GM21786 (cell line): Measurements from ENCODE around the gene ADH4.
"Not testable (repeated sequence)": the region's sequence is repeated elsewhere in the genome, so short reads cannot be mapped to it uniquely, and the experiment has no call there.

Source experiments
- ATAC-seq: cut with Tn5 transposase; IDR thresholded peaks from one replicate; pipeline ENCODE4 v1.9.1; 2021; ENCODE audit not compliant: unreplicated experiment

Gene ADH4

DNA sequence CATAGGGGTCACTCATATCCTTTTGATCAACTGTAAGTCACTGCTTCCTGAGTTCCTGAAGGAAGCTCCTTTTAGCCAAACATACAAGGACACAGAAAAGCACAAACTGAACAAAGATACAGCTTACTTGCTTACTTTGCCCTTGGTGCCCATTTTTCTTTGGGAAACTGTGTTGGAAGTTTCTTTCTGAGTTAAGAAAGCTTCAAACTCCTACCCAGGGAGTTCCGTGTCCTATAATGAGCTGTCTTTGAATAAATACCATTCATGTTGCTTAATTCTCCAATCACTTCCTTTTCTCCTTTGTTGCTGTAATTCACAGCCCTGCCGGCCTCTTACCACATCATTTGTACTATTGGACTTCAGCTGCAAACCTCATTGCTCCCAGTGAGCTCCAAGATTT lies at the start of gene ADH4:
ADH4 (minus strand) TSS at position 228 of the 400 bp plus-strand sequence; CDS start at position 153, 75 bp downstream.
- ATAC-seq = no peak

DNA sequence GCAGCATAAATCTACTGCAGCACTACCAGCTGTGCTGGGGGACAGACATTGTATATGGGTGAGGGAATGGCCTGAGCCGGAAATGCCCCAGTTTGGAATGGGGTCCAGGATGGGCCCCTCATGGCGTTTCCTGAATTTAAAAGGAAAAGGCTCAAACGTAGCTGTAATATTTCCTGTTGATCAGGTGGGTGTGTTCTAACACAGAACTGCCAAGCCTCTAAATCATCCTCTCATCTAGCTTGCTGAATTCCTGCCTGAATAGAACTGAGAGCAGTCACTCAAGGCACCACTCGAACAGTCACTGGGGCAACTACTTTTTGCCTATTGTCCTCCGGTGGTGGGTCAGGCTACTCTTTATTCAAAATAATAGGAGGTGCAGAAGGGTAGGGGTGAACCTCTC lies 46.2 kb upstream of the ADH4 start:
- no peak for ATAC-seq

DNA sequence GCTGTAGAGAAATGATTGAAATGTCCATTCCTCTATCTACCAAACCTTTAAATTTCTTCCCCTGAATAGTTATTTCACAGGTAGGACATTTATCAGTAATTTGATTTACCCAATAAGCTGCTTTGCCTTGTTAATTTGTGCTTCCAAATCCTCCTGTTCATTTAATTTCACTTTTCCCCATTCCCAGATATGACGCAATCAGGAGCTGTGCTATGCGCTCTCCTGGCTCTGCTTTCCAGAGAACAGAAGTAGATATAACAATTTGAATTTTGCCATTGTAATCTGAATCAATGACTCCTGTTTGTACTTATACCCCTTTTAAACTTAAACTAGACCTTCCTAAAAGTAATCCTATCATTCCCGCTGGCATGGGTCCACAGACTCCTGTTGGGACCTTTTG lies 45.8 kb upstream of the ADH4 start:
- not testable (repeated sequence) for ATAC-seq

DNA sequence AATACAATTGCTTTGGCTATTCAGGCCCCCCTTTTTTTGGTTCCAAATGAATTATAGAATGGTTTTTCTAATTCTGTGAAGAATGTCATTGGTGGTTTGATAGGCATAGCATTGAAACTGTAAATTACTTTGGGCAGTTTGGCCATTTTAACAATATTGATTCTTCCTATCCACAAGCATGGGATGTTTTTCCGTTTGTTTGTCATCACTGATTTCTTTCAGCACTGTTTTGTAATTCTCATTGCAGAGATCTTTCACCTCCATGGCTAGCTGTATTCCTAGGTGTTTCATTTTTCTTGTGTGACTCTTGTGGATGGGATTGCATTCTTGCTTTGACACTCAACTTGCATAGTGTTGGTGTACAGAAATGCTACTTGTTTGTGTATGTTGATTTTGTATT lies 41.9 kb upstream of the ADH4 start:
- ATAC-seq = no peak

DNA sequence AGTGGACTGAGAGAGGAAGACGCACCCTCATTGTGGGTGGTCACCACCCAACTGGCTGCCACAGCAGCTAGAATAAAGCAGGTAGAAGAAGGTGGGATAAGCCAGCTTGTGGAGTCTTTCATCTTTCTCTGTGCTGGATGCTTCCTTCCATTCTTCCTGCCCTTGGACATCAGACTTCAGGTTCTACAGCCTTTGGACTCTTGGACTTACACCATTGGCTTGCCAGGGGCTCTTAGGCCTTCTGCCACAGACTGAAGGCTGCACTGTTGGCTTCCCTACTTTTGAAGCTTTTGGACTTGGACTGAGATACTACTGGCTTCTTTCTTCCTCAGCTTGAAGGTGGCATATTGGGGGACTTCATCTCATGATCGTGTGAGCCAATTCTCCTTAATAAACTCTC lies 41.5 kb upstream of the ADH4 start:
- no peak for ATAC-seq

DNA sequence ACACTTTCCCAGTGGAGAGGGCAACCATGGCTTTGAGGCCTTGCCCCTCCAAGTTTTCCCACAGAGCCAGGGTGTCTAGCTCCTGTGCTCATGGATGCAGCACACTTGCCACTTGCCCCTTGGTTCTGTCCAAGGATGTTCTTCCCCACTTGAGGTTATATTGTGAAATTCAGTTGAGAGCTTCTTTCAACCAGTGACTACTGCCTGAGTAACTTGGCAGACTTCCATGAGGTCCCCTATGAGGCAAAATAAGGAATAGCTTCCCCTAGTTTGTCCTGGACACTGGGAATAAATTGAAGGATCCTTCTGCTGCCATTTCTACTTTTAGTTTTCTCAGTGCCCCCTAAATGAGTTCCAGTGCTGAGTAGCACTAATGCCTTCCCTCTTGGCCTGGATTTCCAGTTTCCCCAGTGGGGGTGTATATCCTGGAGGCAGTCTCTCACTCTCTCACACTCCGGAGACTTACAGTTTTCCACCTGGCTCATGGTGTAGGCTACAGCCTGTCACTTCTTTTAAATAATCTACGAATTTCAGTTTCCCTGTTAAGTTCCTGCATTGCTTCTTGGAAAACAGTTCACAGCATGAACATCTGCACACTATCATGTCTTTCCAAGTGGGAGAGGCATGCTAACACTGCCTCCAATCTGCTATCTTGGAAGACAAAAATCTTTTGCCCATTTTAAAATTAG lies 36.4 kb upstream of the ADH4 start:
- no peak for ATAC-seq

DNA sequence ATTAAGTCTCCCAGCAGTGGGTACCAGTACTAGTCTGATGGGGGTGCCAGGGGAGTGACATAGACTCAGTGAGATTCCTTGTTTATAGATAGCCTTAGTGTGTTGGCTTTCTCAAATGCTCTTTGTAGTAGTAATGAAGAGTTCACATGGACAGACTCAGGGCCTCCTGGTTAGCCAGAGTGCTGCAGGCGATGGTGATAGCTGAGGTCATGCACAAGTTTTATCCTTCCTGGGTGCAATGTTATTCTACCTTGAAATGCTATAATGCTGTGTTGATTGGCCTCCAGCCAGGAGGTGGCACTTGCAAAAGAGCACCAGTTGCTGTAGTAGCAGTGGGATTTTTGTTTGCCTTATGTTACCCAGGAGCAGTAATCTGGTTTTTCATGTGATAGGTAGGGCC lies 35.5 kb upstream of the ADH4 start:
- no peak for ATAC-seq

DNA sequence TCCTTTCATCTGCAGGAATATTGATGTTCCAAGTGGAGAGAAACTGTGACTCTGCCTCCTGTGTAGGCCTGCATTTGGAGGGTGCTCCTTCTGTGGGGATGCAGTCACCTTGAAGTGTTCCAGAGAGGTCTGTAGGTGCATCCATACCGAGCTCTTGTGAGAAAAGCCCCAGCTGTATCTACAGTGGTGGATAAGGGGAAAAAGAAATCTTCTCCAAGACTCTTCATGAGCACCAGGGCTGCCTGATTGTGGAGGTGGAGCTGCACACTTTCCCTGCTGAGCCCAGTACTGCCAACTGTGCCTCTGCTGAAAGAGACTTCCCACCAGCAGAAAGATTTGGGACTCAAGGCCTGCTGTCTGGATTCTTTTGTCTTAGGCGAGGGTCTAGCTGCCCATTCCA lies 35.1 kb upstream of the ADH4 start:
- ATAC-seq = no peak

DNA sequence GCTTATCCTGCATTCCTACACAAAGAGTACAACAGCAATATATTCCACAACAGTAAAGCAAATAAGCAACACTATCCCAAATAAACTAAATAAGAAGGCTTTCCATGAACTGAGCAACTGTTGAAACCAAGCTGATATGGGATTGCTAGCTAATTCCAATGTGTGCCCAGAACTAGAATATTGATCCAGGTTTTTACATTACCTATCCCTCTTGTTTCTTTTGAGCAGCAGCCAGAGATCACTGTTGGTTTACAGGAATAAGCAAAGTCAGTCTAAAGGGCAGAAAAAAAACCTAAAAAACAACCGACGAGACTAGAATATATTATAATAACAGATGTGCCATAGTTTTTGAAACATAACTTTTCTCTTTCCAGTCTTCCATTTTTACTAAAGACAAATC lies 22.4 kb upstream of the ADH4 start:
- ATAC-seq = no peak

DNA sequence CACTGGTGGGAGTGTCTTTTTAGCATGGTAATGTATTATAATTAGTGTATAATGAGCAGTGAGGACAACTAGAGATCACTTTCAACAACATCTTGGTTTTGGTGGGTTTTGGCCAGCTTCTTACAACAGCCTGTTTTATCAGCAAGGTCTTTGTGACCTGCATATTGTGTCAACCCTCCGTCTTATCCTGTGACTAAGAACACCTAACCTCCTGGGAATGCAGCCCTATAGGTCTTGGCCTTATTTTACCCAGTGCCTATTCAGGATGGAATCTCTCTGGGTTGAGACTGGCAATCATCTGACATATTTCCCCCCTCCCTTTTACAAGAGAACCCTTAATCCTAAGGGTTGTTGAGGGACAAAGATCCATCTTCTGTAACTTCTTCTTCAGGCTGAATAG lies 21.9 kb upstream of the ADH4 start:
- ATAC-seq = no peak

DNA sequence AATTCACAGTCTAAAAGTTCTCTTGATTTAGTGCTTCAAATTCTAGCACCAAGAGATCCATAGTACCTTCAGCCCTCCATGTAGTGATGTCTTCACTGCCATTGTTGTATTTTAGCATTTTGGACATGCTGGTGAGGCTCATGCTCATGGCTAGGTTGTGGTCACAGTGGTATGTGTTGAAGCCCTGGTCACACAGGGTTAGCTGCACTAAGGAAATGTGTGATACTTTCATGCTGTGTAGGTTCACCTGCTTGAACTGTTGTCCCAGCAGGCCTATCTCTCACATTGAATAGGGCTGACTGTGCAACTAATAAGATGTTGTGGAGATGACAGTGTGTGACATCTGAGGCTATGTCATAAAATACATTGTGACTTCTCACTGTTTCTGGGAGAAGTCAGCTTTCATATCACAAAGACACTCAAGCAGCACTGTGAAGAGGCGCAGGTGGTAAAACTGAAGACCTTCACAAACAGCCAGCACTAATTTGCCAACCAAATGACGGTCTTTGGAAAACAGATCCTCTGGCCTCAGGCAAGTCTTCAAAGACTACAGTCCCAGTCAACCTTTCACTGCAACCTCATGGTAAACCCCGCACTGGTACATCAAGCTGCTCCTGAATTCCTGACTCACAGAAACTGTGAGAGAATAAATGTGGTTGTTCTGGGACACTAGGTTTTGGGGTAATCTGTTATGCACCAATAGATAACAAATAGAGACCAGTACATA lies 17.4 kb upstream of the ADH4 start:
- no peak for ATAC-seq

DNA sequence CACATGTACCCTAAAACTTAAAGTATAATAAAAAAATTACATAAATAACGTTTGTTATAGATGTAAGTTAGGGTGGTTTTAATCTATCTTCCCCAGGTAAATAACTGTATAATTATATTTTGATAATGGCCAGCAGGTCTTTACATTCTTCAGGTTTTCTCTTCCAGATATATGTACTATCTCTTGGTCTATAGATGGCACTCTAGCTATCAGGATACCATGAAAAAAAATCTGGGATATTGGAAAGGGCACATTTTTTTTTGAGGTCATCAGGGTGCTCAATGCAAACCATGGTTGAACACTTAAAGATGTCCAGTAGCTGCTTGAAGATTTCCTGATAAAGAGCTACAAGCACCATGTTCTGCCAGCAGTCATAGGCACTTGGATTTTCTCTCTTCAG lies 15.6 kb upstream of the ADH4 start:
- ATAC-seq = no peak

DNA sequence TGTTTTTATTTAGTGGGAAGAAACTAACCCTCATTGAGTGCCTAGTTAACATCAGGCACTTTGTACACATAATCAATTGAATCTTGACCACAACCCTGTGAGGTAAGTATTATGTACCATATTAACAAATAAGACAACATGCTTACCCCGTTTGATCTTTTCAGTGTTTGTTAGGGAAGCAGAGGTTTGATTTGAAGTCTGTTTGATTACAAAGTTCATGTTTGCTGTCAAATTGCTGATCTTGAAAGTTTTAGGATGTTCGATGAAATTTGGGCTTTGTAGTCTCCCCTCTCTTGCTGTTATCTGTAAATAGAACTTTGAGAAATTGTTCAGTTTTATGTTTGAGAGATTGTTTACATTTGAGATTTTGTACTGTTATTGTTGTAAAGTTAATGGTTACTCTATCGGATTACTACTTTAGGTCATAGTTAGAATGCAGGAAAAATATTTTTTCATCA lies 13.4 kb upstream of the ADH4 start:
- ATAC-seq = no peak

DNA sequence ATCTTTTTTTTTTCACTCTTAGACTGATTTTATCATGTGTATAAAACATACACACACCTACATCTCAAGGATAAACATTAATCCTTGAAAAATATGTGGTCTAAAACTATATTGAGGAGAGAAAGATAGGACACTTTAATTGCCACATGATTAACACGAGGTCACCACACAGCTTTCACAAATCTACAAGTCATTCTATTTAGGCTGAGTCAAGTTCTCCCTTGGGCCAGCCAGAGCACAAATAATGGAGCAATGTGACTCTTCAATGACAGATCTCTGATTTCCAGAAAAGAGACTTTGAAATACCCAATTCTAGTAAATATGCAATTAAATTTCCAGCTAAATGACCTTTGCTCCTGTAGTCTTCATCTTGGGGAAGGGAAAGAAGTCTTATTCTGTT lies 12.9 kb upstream of the ADH4 start:
- no peak for ATAC-seq

DNA sequence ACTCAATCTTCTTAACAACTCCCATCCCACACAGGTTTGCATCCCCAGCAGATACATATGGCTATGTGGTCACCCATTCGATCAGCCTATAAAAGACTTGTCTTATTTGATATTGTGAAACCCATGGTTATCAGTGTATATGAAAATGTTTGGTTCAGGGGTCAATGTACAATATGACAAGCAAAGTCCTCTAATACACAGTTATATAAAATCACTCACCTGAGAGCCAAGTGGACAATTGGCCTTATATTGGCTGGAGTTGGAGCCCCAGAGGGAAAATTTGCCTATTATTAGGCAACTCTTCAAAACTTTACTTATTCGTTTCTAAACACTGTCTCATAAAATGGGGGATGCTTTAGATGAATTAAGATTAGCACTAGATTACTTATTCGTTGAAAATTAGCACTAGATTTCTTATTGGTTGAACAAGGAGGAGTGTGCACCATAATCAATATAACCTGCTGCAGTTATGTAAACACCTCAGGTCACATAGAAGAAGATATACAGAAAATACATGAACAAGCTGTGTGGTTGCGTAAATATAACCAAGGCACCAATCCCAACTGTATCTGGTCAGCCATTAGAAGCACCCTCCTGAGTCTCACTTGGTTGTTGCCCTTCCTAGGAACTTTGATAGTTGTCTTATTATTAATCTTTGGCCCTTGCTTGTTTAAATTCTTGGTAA lies 10.7 kb upstream of the ADH4 start:
- no peak for ATAC-seq

DNA sequence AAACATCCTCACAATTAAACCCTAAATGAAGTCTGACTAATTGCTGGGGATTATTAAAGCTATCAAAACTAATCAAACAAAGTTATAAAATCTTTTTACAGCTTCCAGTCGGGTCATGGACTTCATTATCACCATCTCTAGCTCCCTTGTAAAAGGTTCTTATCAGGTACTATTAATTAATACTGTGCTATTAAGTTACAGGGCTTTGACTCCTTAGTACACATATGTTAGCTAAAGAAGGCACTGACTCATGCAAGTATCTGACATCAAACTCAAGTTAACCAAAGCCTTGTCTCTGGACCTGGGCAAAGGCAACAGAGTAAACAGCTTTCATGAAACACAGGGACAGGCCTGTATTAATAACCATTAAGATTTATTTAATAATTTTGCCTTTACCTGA lies 7.9 kb upstream of the ADH4 start:
- ATAC-seq = no peak

DNA sequence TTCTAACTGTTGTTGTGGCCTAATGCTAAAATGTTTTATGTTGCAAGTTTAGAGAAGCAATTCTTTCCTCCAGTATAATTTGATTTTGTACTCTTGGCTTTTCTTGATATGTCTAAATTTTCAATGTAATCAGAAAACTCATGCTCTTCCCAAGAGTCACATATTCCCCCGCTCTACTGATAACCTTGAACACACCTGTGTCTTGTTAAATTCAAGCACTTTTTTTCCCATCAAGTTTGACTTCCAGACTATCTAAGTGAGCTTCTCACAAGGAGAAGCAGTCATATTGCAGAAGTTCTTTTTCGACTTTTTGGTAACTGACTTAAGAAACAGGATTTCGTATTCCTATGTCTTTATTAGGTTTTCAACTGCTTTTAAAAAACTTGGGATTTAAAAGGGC lies 7.4 kb upstream of the ADH4 start:
- no peak for ATAC-seq

DNA sequence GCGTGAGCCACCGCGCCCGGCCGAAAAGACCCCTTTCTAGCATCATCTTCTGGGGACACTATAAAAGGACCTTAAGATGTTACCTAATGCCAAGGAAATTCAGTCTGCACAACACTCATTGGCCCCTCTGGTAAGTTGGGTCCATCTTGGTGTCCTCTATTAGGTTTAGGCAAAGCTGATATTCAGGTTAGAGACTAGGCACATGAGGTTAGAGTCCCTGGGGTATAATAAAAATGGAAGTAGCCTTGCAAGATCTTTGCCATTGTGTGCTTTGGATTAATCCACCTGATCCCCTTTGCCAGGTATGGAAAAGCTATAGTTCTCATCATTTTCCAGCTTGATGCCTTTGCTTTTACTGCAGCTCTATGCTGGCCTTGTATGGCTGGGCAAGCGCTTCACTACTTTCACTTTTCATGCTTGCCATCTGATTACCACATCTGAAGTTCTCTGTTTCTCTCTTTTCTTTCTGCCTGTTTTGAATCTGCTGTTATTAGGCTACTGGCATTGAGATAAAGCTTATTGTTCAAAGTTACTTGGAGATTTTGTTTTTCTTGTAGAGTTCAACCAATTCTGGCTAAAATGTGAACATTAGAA lies 5.4 kb upstream of the ADH4 start:
- no peak for ATAC-seq

DNA sequence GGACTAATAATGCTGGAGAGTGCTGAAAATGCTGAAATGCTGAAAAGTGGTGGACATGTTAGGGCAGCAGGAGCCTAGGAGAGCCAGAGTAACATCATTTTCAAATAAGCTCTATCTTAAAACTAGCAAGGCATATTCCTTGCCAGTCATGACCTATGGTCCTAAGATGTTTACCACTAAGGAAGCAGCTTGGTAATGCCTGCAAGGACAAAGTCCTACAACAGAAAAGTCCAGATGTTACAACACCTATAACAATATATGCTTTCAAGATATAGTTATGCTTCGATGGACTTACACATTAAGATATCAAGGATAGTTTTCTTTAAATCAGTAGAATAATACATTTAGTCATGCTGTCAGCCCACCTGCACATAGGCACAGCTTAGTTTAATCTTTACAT lies 4.5 kb upstream of the ADH4 start:
- no peak for ATAC-seq

DNA sequence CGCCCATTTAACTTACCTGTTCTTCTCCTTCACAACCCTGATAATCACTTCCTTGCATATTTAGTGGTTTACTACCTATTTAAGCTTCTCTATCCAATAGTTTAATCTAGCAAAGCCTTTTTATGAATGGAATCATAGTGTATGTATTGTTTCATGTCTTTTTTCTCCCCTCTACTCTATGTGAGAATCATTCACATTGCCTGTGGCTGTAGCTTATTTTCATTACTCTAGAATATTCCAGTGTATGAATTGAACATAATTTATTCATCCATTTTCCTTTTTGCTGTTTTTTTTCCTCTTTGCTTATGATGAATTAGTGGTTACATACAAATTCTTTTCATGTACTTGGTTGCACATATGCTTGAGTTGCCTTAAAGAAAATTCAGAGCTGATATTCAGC lies 490 bp upstream of the ADH4 start:
- ATAC-seq = no peak

DNA sequence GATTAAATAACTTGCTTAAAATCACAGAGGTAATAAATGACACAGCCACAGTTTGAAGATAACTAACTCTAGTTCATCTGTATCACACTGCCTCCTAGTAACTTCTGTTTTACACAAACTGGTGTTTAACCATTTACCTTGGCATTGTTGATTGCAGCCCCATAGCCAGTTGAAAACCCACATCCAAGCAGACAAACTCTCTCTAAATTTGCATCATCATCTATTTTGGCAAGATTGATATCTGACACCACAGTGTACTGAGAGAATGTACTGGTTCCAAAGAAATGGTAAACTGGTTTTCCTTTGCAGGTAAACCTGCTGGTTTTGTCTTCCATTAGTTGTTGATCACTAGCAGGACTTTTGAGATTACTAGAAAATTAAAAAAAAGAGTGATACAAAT lies 7.8 kb downstream of the ADH4 start:
- ATAC-seq = no peak
